ENCODE measurements around the gene SKI.

SKI gene

GRCh38 chr1:2248127-2248826 lies 20.2 kb downstream of the SKI start:
- Histone ChIP-seq H4K8ac (ENCODE audit: low read depth, low read length) (no peak overlapping the region), H3K27me3 (ENCODE audit: control insufficient read depth in 3 of 3, insufficient read depth in 3 of 3, low read depth in 1 of 3, low read length in 3 of 3) (peaks cover 0 to 2% (median 0%) of the 10 kb centered on the region in 3 experiments), H2AK5ac (ENCODE audit: low read depth, low read length) (peak overlapping the region; percentile 97), H2BK5ac (ENCODE audit: low read length) (peak overlapping the region; percentile 62), H3K4ac (ENCODE audit: low read length) (peak overlapping the region; percentile 97), H3K9ac (ENCODE audit: low read depth, low read length, poor library complexity) (peak overlapping the region; percentile 90), H3K4me1 (ENCODE audit: control insufficient read depth in 2 of 2, insufficient read depth in 1 of 2, low read depth in 1 of 2, low read length in 2 of 2) (peaks cover 45% of the 10 kb centered on the region in 2 donors), H3K9me3 (replicated peaks in 1 of 2; ENCODE audit: control insufficient read depth in 2 of 2, insufficient read depth in 1 of 2, low read depth in 1 of 2, low read length in 2 of 2) (peaks cover 0 to 2% of the 10 kb centered on the region in 2 donors), H3K79me1 (ENCODE audit: low read depth, low read length) (peaks cover 18% of the 10 kb centered on the region), H2BK12ac (ENCODE audit: low read length) (no peak overlapping the region), H3K23ac (ENCODE audit: low read depth, low read length, poor library complexity) (peak overlapping the region; percentile 70), H3K27ac (replicated peaks; ENCODE audit: low read length) (peak overlapping the region; percentile 92), H3K36me3 (replicated peaks in 1 of 2; ENCODE audit: control insufficient read depth in 2 of 2, insufficient read depth in 2 of 2, low read length in 2 of 2) (peaks cover 4 to 22% of the 10 kb centered on the region in 2 donors), H3K18ac (ENCODE audit: low read length) (peak overlapping the region; percentile 99), H3K4me3 (ENCODE audit: low read length in 2 of 2) (peak overlapping the region in 1 of 2 donors; percentile 23), H2AFZ (ENCODE audit: low read length) (peak overlapping the region; percentile 58), H3K4me2 (ENCODE audit: insufficient read depth, low read length, poor library complexity, severe bottlenecking) (peak overlapping the region; percentile 43), H2BK15ac (ENCODE audit: low read length) (peak overlapping the region; percentile 95), H4K91ac (ENCODE audit: low read depth, low read length, poor library complexity) (peak overlapping the region; percentile 85), H3K14ac (ENCODE audit: low read length) (peak overlapping the region; percentile 76), H2BK120ac (ENCODE audit: low read depth, low read length) (peak overlapping the region; percentile 44)
- no CpG with 5 or more reads among the region's 21 CpGs for WGBS, 2 donors (ENCODE audit: extremely low coverage in 2 of 2, insufficient read length in 2 of 2, insufficient replicate concordance in 1 of 2)
- DNase-seq (ENCODE audit: low spot score) = peak; percentile 82

- Histone ChIP-seq H3K4me1 (ENCODE audit: control insufficient read depth in 2 of 2, insufficient read depth in 1 of 2, low read depth in 1 of 2, low read length in 2 of 2) (peaks cover 42 to 44% of the 10 kb centered on the region in 2 donors), H2BK5ac (ENCODE audit: low read length) (peak overlapping the region; percentile 60), H4K8ac (ENCODE audit: low read depth, low read length) (no peak overlapping the region), H3K9me3 (replicated peaks in 1 of 2; ENCODE audit: control insufficient read depth in 2 of 2, insufficient read depth in 1 of 2, low read depth in 1 of 2, low read length in 2 of 2) (no peaks in the 10 kb centered on the region), H2AFZ (ENCODE audit: low read length) (no peak overlapping the region), H3K9ac (ENCODE audit: low read depth, low read length, poor library complexity) (peak overlapping the region; percentile 90), H3K4ac (ENCODE audit: low read length) (peak overlapping the region; percentile 38), H3K27me3 (ENCODE audit: control insufficient read depth in 3 of 3, insufficient read depth in 3 of 3, low read depth in 1 of 3, low read length in 3 of 3) (peaks cover 0 to 2% (median 0%) of the 10 kb centered on the region in 3 experiments), H2BK120ac (ENCODE audit: low read depth, low read length) (peak overlapping the region; percentile 44), H3K14ac (ENCODE audit: low read length) (peak overlapping the region; percentile 91), H3K18ac (ENCODE audit: low read length) (peak overlapping the region; percentile 94), H2BK15ac (ENCODE audit: low read length) (peak overlapping the region; percentile 60), H3K4me2 (ENCODE audit: insufficient read depth, low read length, poor library complexity, severe bottlenecking) (peak overlapping the region; percentile 43), H3K36me3 (replicated peaks in 1 of 2; ENCODE audit: control insufficient read depth in 2 of 2, insufficient read depth in 2 of 2, low read length in 2 of 2) (peaks cover 7 to 26% of the 10 kb centered on the region in 2 donors), H2BK12ac (ENCODE audit: low read length) (peak overlapping the region; percentile 93), H3K23ac (ENCODE audit: low read depth, low read length, poor library complexity) (peak overlapping the region; percentile 95), H2AK5ac (ENCODE audit: low read depth, low read length) (peak overlapping the region; percentile 97), H3K79me1 (ENCODE audit: low read depth, low read length) (peaks cover 22% of the 10 kb centered on the region), H3K4me3 (ENCODE audit: low read length in 2 of 2) (no peak overlapping the region), H4K91ac (ENCODE audit: low read depth, low read length, poor library complexity) (peak overlapping the region; percentile 56), H3K27ac (replicated peaks; ENCODE audit: low read length) (peak overlapping the region; percentile 3)
- no peak for DNase-seq (ENCODE audit: low spot score)
- no CpG with 5 or more reads among the region's 24 CpGs for WGBS, 2 donors (ENCODE audit: extremely low coverage in 2 of 2, insufficient read length in 2 of 2, insufficient replicate concordance in 1 of 2)
These were observed 20.9 kb downstream of the SKI start for GRCh38 chr1:2248854-2249558.

- peak overlapping the region; percentile 97 for H2AK5ac ChIP-seq (ENCODE audit: low read depth, low read length)
- no peak overlapping the region for H2AFZ ChIP-seq (ENCODE audit: low read length)
- H3K4me1 ChIP-seq (ENCODE audit: control insufficient read depth in 2 of 2, insufficient read depth in 1 of 2, low read depth in 1 of 2, low read length in 2 of 2) = peaks cover 42 to 44% of the 10 kb centered on the region in 2 donors
- no peak overlapping the region for H3K9ac ChIP-seq (ENCODE audit: low read depth, low read length, poor library complexity)
- no peak overlapping the region for H3K4me2 ChIP-seq (ENCODE audit: insufficient read depth, low read length, poor library complexity, severe bottlenecking)
- no peak overlapping the region for H3K4ac ChIP-seq (ENCODE audit: low read length)
- H4K91ac ChIP-seq (ENCODE audit: low read depth, low read length, poor library complexity) = no peak overlapping the region
- peaks cover 0 to 2% (median 0%) of the 10 kb centered on the region in 3 experiments for H3K27me3 ChIP-seq (ENCODE audit: control insufficient read depth in 3 of 3, insufficient read depth in 3 of 3, low read depth in 1 of 3, low read length in 3 of 3)
- no peak overlapping the region for H3K27ac ChIP-seq (replicated peaks; ENCODE audit: low read length)
- H2BK5ac ChIP-seq (ENCODE audit: low read length) = no peak overlapping the region
- H3K14ac ChIP-seq (ENCODE audit: low read length) = peak overlapping the region; percentile 83
- H3K4me3 ChIP-seq (ENCODE audit: low read length in 2 of 2) = no peak overlapping the region
- no peak overlapping the region for H3K23ac ChIP-seq (ENCODE audit: low read depth, low read length, poor library complexity)
- peaks cover 26% of the 10 kb centered on the region for H3K79me1 ChIP-seq (ENCODE audit: low read depth, low read length)
- no peak overlapping the region for H2BK15ac ChIP-seq (ENCODE audit: low read length)
- DNase-seq (ENCODE audit: low spot score) = no peak
- H3K36me3 ChIP-seq (replicated peaks in 1 of 2; ENCODE audit: control insufficient read depth in 2 of 2, insufficient read depth in 2 of 2, low read length in 2 of 2) = peaks cover 9 to 31% of the 10 kb centered on the region in 2 donors
- no peak overlapping the region for H2BK12ac ChIP-seq (ENCODE audit: low read length)
- peak overlapping the region; percentile 16 for H3K18ac ChIP-seq (ENCODE audit: low read length)
- peaks cover 2 to 5% of the 10 kb centered on the region in 2 donors for H3K9me3 ChIP-seq (replicated peaks in 1 of 2; ENCODE audit: control insufficient read depth in 2 of 2, insufficient read depth in 1 of 2, low read depth in 1 of 2, low read length in 2 of 2)
- no peak overlapping the region for H4K8ac ChIP-seq (ENCODE audit: low read depth, low read length)
- no peak overlapping the region for H2BK120ac ChIP-seq (ENCODE audit: low read depth, low read length)
- WGBS, 2 donors (ENCODE audit: extremely low coverage in 2 of 2, insufficient read length in 2 of 2, insufficient replicate concordance in 1 of 2) = no CpG with 5 or more reads among the region's 8 CpGs
These were observed 21.4 kb downstream of the SKI start for GRCh38 chr1:2249559-2249906.

- no peak overlapping the region for H3K4me3 ChIP-seq (ENCODE audit: low read length in 2 of 2)
- H2AK5ac ChIP-seq (ENCODE audit: low read depth, low read length) = peak overlapping the region; percentile 66
- H3K36me3 ChIP-seq (replicated peaks in 1 of 2; ENCODE audit: control insufficient read depth in 2 of 2, insufficient read depth in 2 of 2, low read length in 2 of 2) = peaks cover 10 to 34% of the 10 kb centered on the region in 2 donors
- H3K9me3 ChIP-seq (replicated peaks in 1 of 2; ENCODE audit: control insufficient read depth in 2 of 2, insufficient read depth in 1 of 2, low read depth in 1 of 2, low read length in 2 of 2) = peaks cover 5 to 8% of the 10 kb centered on the region in 2 donors
- no peak overlapping the region for H3K4me2 ChIP-seq (ENCODE audit: insufficient read depth, low read length, poor library complexity, severe bottlenecking)
- H2BK120ac ChIP-seq (ENCODE audit: low read depth, low read length) = no peak overlapping the region
- H2BK5ac ChIP-seq (ENCODE audit: low read length) = no peak overlapping the region
- no peak for DNase-seq (ENCODE audit: low spot score)
- H3K23ac ChIP-seq (ENCODE audit: low read depth, low read length, poor library complexity) = peak overlapping the region; percentile 39
- H3K4me1 ChIP-seq (ENCODE audit: control insufficient read depth in 2 of 2, insufficient read depth in 1 of 2, low read depth in 1 of 2, low read length in 2 of 2) = peaks cover 42 to 44% of the 10 kb centered on the region in 2 donors
- H3K79me1 ChIP-seq (ENCODE audit: low read depth, low read length) = peaks cover 37% of the 10 kb centered on the region
- H4K8ac ChIP-seq (ENCODE audit: low read depth, low read length) = no peak overlapping the region
- H3K18ac ChIP-seq (ENCODE audit: low read length) = no peak overlapping the region
- H3K27me3 ChIP-seq (ENCODE audit: control insufficient read depth in 3 of 3, insufficient read depth in 3 of 3, low read depth in 1 of 3, low read length in 3 of 3) = peaks cover 0 to 2% (median 0%) of the 10 kb centered on the region in 3 experiments
- H2BK12ac ChIP-seq (ENCODE audit: low read length) = no peak overlapping the region
- no peak overlapping the region for H3K14ac ChIP-seq (ENCODE audit: low read length)
- H3K4ac ChIP-seq (ENCODE audit: low read length) = no peak overlapping the region
- no peak overlapping the region for H2AFZ ChIP-seq (ENCODE audit: low read length)
- no peak overlapping the region for H3K9ac ChIP-seq (ENCODE audit: low read depth, low read length, poor library complexity)
- no peak overlapping the region for H2BK15ac ChIP-seq (ENCODE audit: low read length)
- WGBS, 2 donors (ENCODE audit: extremely low coverage in 2 of 2, insufficient read length in 2 of 2, insufficient replicate concordance in 1 of 2) = no CpG with 5 or more reads among the region's 27 CpGs
- H3K27ac ChIP-seq (replicated peaks; ENCODE audit: low read length) = no peak overlapping the region
- H4K91ac ChIP-seq (ENCODE audit: low read depth, low read length, poor library complexity) = no peak overlapping the region
These were observed 22.7 kb downstream of the SKI start for GRCh38 chr1:2250721-2251281.

Measured in neuronal stem cell (in vitro differentiated cells).